NCI-H345 treated with DMSO at 0.1 percent for 48 hours (cell line): Measurements from ENCODE around the gene KNDC1.

ENCODE experiments used
- DNase-seq: peaks from one replicate; lab custom pipeline; 2025; ENCODE audit not compliant: unreplicated experiment; lab: John Stamatoyannopoulos, UW

Gene KNDC1

GRCh38 chr10:133202778-133203651, 43.0 kb downstream of the KNDC1 start:
- no peak for DNase-seq

GRCh38 chr10:133203652-133204195, 43.7 kb downstream of the KNDC1 start:
- no peak for DNase-seq

GRCh38 chr10:133204226-133205015, 44.4 kb downstream of the KNDC1 start:
- DNase-seq: no peak

GRCh38 chr10:133205146-133205545, 45.1 kb downstream of the KNDC1 start:
- no peak for DNase-seq

- DNase-seq: no peak
These were observed 46.5 kb downstream of the KNDC1 start for GRCh38 chr10:133206356-133207040.

- no peak for DNase-seq
These were observed 47.1 kb downstream of the KNDC1 start for GRCh38 chr10:133207041-133207600.

GRCh38 chr10:133207627-133208026, 47.6 kb downstream of the KNDC1 start:
- DNase-seq: no peak

- no peak for DNase-seq
These were observed 48.4 kb downstream of the KNDC1 start for GRCh38 chr10:133208466-133208865.

GRCh38 chr10:133209117-133209516, 49.1 kb downstream of the KNDC1 start:
- DNase-seq: no peak

GRCh38 chr10:133209641-133210040, 49.6 kb downstream of the KNDC1 start:
- DNase-seq: no peak

GRCh38 chr10:133210398-133211140, 50.5 kb downstream of the KNDC1 start:
- no peak for DNase-seq

GRCh38 chr10:133211141-133211830, 51.3 kb downstream of the KNDC1 start:
- DNase-seq: no peak

- DNase-seq: no peak
These were observed 52.2 kb downstream of the KNDC1 start for GRCh38 chr10:133211959-133212852.

- DNase-seq: no peak
These were observed 53.0 kb downstream of the KNDC1 start for GRCh38 chr10:133212853-133213494.

GRCh38 chr10:133213641-133214467, 53.8 kb downstream of the KNDC1 start:
- no peak for DNase-seq

GRCh38 chr10:133214468-133215410, 54.7 kb downstream of the KNDC1 start:
- DNase-seq: no peak
